ENCODE results near the gene PCDH18.

DNA sequence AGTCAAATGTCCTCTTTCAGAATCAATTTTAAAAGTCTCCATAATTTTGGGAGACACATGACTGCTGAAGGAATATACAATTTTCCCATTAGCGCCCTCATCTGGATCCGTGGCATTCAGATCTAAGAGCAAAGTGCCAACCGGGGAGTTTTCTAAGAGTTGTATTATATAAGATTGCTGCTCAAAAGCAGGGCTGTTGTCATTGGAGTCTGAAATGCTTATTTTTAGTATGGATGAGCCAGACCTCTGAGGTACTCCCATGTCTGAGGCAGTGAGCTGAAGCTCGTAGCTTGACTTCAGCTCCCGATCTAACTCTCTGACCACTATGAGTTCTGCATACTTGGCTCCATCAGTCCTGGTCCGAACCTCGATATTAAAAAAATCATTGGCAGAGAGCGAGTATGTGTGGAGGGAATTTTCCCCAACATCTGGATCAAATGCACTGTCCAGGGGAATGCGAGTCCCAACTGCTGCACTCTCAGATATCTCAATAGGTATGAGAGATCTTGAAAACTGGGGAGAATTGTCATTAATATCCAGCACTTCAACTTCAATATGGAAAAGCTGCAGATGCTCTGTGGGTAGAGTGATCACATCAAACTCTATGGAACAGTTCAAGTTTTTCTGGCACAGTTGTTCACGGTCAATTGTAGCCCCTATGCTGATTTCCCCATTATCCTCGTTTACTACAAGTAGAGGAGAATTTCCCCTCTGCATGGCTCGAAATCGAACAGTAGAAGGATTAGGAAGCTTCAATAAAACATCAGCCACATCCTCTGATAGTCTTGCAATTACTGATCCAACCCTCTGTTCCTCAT, 917 bp downstream of the PCDH18 start:
- TF ChIP-seq POLR2AphosphoS5 (IDR thresholded peaks at IDR 0.05; ENCODE audit: low read depth, low read length) (no peak), TAF1 (IDR thresholded peaks at IDR 0.05; ENCODE audit: borderline replicate concordance, low read depth, low read length) (no peak)
